NCI-H2081 (cell line): Measurements from ENCODE around the gene HOXA5.

Experiments used
- DNase-seq, 2 experiments: peaks; one replicate each; lab custom pipeline; 2025; lab: John Stamatoyannopoulos, UW

HOXA5 gene

DNA sequence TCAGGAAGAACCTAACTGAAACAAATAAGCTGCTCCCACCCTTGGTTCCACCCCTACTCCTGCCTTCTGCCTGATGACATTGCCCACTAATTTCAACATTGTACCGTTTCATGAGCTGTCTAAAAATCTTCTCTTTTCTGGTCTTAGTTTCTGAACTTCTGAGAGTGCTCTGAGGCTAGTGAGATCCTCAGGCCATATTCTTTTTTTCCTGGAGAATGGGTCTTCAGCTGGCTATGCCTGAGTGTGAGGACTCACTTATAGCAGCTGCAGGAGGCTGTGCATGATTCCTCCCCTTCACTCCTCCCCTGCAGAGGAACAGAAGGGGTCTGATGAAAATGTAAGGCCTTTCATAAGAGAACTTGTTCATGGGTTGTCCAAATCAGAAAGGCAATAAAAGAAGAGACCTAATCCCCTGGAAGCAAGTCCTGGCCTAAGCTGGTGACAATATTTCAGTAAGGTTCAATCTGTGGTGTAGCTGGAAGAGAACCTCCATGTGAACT lies 24.0 kb downstream of the HOXA5 start:
- no peak for DNase-seq

DNA sequence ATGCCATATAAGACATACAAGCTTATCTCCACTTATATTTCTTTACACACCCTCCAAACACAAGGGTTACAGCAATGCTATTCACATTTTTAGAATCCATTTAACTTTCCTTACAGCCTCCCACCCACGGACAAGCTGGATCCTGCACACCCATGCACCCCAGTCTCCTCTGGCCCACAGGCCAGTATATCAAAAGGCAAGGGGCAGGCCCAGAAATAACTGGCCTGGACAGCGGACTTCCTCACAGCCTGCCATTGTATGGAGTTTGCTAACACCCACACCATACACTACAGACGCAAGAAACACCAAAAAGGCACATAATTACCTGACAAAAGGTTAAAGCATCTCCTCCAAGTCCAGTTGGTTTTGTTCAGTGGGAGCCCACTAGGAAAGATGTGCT lies 24.9 kb downstream of the HOXA5 start:
- no peak for DNase-seq

DNA sequence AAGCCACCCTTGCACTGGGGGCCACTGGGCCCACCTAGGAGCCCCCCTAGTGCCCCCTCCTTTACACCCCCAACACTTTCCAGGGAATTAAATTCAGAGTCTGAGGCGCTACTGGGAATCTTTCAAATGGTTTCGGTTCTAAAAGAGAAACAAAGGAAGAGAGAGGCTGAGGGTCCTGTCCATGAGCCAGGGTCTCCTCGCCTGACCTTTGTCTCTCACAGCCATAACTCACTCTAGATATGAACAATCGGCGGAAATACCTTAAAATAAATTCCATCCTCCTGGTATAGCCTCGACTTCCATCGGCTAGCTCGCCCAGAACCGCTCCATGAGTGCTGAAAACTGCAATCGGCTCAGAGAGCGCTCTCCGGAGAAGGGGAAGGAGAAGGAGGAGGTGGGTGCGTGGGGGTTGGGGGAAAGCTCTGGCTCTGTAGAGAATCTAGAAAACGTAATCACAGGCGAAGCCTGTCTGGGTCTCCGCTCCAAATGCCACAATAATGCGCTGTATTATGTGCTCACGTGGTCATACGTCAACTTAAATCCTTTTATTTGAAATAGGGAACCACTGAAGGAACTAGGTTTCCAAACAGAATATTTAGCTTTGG lies 25.5 kb downstream of the HOXA5 start:
- no peak for DNase-seq

DNA sequence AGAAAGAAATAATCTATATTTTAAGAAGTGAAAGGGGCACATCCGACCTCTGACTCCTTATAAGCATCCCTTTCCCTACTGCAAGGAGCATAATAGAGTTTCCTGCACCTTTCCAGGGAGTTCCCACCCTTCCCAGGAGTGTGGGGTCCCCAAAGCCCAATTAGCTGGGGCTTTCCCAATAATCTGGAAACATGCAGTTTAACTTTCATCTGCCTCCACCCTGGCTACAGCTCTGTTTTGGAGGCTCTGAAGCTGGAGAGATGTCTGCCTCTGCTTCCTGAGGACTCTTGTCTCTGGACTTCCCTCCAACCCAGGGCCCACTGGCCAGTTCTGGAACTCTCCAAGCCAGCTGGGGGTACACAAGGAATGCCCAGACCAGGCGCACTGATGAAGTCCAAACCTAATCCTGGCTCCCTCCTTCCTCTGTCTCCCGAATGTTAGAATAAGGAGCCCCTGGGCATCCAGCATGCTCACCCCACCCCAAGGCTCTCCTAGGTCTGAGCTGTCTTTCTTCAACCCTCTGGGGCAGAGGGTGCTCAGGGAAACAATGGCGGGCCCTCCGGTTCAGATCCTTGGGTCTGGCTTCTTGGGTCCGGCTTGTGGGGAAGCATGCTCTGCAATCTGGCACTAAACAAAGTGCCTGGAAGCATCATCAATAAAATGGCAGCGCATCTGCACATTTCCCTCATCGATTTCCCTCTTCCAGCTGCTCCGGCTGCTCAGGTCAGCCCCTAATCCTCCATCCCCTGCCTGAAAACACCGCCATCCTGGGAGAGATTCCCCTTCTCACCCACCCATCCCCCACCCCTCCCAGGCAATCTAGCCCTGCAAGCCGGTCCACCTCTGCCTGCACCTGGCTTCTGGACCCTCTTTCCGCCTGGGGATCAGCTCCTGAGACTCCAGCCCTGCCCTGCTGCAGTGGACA lies 26.3 kb downstream of the HOXA5 start:
- no peak for DNase-seq

DNA sequence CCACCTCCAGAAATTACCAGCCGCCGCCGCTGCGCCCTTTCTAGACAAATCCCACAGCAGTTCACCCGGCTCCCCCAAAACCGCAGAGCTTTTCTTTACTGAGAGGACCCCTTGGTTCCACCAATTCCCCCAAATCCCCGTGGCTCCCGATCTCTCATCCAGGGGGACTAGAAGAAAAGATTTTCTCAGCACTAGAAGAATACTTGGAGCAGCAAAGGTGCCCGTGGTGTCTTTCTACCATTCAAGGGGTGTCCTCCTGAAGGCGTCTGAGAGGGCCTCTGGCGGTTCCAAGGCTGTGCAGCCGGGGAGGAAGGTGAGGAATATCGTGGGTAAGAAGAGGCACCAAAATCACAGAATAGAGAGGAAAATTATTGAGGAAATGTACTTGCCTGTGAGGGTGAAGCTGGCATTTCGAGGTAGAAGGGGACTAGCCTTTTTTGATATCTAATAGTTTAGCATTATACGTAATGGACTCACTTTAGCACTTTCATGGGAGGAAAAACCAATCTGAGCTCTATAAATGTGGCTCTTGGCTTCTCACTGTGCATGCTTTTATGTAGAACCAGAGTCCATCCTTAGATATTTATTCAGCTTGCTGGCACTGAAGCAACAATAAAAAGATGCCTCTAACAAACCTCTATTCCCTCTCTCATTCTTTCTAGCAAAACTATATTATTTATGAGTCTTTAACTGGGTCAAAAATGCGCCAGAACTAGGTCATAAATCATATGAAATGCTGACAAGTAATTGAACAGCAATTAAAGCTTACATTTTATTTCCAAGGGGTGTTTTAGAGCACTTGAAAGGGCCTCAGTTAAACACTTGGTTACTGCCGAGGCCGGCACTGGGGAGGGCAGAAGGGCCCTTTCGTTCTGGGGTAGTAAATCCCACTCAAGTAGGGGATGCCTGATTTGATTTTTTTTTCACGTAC lies 27.2 kb downstream of the HOXA5 start:
- DNase-seq, result no peak

DNA sequence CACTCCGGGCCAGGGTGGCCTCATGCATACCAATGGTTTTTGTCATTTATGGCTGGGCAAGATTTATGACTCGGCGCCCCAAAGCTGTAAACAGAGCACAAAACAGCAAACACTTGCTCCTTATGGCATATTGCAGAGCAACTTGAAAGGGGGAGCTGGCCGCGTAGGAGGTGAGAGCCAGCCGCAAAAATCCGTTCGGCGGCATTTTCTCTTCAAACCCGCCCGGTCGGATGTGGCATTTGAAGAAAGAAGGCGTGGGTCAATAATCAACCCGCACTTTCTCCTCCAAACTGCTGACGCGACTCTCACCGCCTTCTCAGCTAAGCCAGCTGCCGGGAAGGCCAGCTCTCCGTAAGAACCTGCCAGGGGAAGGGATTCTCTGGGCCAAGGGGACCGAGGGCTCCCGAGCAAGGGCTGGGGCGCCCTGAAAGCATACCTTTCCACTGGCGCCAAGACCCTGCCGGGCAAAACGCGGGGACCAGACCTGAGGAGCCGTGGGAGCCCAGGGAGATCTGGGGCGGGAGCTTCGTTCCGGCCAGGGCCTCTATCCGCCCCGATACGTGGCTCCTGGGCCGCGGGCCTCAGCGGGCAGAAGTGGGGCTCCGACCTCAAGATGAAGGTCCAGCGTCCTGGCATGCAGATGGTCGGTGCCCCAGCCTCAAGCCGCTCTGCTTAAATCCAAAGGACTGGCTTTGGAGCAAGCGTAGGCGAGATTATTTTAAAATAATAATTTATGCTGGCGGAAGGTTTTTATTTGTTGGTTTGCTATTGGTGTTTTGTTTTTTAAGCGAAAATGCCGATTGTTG lies 28.1 kb downstream of the HOXA5 start:
- DNase-seq, result no peak

DNA sequence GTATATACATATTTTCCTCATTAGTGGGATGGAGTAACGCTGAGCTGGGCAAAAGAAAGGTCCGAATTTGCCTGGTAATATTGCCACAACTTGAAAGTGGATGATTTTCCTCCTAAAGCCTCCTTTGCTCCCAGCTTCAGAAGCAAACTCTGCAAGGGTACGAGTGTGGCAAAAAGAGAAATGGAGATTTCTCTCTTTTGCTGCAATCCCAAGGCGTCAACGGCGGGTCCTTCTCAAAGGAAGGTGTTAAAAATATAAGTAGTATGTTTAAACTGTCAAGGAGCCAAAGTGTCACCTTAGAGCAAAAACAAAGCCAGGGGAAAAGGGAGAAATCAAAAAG lies 28.6 kb downstream of the HOXA5 start:
- DNase-seq, result no peak

DNA sequence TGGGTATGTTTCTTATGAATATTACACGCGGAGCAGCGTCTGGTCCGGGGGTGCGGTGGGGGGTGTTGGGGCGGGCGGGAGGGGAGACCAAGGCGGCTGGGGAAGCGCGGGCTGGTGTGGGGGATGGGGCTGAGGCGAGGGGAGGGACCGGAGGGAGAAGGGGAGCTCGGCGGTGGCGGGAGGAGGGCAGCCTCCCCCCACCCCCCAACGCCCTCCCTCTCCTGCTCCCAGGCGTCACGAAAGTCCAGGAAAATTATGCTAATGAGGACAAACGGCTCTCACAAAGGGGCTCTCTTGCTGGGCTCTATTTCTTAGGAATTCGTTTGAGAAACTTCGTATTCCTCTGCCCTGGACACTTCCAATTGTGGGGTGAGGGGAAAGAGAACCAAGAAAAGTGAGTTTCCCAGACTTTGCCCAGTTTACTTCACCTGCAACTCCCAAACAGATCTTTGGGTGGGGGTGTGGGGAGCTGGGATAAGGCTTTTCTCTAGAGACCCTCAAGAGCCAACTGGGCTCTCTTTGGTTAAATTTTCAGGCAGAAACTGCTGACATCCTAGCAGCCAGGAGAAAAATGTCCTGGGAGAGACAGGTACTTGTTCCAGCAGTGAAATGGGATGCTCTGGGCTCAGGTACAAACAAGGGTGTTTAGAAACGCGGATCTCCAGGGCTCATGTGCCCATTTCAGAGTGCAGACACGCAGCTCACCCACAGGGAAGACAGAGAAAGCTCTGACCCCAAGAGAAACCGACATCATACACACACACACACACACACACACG lies 29.3 kb downstream of the HOXA5 start:
- DNase-seq, result peak; percentile 34 to 39

DNA sequence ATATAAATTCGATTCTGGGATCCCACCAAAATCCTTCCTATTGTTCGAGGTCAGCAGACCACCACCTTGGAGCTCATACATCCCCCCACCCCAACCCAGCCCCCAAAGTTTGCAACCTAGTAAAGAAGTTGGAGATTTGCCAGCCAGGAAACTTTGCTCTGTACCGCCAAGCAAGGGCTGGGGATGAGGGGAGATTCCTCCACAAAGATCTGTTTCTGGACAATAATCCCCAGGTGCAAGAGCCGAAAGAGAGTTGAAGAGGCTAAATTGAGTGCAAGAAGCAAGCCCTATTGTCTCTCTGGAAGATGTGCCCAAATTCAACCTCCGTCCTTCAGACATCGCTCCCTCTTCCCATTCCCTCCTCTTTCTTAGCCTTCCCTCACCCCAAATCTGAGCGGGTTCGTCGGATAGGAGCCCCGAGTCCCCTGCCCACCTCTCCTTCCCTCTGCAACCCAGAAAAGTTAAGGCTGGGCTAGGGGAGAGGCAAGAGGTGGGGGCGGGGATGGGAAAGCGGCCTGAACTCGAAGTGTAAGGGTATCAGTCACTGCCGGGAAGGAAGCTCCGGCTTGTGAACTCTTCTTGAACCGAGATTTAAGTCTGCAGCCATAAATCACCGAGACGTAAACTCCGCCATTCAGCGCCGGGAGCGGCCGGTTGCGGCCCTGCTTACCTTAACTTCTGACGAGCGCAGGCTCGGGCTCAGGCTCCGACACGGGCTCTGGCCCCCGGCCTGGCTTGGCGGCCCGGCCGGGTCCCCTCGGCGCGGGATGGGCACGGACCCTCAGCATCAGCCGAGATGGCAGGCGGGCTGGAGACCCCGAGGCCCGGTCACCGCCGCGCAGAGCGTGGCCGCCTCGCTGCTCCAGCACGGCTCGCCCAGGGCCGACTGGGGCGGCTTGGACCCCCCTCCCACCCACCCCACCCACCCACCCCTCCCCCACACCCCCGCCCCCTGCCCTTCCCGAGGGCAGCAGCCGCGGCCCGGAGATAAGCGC lies 30.2 kb downstream of the HOXA5 start:
- peak in 1 of 2 experiments; percentile 35 for DNase-seq

DNA sequence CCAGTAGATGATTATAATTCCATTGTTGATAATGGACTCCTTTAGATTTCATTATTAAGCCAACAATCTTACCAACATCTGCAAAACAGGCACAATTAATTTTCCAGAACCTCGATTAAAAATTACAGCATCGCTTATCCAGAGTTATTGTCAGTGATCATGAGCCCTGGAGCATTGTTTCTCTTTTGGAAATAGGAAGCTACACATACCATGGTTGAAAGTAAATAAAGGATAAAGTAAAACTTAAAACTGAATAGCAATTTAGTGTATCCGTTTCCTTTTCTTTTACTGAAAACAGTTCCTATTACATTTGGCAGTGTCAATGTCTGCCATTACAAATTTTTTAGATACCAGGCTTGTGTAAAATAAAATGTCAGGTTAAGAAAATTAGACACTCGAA lies 31.1 kb downstream of the HOXA5 start:
- no peak for DNase-seq

DNA sequence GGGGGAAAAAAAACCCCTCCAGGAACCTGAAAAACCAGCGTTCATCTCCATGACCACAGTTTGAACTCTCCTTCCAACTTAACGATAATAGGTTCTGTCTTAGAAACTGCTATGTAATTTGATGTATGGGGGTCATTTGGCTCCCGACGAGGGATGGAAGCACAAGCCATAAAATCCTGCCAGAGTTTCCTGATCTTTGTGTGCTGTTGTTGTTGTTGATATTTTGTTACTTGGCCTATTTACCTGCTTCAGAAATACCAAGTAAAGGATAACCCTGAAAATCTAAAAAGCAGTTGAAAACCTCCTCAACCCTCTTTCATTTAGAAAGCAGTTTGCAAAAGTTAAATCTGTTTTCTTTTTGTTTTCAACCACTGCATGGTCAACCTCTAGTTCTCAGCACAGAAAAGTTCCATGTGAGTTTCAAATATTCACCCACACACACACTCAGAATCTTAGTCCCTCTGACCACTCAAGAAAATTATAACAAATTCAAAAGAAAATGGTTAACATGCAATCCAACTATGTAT lies 31.7 kb downstream of the HOXA5 start:
- DNase-seq, result no peak

DNA sequence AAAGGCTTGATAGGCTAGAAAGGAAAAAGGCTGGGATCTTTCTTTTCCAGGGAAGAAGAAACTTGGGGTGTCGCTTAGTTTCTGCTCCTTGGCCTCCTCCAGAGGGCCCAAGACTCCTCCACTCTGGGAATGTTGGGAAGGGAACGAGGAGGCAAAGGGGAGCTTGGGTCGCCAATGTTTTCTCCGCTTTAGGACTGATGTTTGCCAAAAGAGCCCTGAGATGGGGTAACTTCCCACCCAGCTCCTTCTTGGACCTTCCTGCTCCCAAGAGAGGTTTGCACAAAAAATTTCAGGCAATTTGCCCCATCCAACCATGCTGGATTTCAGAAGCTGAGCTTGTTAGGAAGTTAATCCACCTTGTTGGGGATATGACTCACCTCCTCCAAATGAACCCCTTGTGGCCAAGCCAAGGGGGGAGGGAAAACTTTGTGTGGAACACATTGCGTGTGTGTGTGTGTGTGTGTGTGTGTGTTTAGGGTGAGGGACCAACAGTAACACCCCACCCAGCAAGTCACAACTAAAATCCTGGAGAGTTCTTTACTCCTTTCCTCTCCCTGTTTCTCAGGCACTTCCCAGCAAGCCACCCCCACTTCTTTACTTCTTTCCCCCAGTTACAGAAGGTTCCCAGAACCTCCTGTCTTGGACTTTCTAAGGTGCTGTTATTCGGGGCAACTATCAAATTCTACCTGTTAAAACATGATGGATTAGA lies 32.3 kb downstream of the HOXA5 start:
- no peak for DNase-seq

DNA sequence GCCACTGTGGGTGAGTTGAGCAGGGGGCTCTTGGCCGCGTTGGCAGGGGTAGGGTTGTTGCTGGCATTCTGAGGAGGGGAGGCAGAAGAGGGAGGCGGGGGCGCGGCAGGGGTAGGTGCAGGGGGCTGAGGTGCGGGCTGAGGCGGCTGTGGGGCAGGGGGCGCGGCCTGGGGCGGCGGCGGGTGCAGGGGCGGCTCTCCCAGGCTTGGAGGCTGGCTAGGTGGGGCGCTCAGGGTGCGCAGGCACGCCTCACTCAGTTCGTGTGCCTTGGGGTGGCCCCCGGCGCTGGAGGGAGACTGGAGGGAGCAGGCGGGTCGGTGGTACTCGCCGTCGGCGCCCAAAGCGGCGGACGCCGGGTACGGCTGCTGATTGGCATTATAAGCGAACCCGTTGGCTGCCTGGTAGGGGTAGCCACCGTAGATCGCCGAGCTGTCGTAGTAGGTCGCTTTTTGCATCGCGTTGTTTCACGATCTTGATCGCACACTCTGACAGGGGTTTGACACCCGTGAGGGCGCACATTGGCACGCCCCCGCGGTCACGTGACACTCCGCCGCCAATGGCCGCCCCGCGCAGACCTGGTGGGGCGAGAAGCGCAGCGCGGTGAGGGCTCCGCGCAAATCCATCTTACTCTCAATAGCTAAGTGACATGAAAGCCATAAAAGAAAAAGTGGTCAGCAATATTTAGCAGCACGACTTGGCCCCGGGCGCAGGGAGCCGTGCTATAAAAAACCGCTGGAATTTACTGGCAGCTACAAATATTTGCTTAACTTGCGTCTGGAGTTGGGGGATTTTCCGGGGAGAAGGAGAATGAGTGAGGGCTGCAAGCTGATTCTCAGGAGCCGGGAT lies 33.1 kb downstream of the HOXA5 start:
- DNase-seq, result no peak

DNA sequence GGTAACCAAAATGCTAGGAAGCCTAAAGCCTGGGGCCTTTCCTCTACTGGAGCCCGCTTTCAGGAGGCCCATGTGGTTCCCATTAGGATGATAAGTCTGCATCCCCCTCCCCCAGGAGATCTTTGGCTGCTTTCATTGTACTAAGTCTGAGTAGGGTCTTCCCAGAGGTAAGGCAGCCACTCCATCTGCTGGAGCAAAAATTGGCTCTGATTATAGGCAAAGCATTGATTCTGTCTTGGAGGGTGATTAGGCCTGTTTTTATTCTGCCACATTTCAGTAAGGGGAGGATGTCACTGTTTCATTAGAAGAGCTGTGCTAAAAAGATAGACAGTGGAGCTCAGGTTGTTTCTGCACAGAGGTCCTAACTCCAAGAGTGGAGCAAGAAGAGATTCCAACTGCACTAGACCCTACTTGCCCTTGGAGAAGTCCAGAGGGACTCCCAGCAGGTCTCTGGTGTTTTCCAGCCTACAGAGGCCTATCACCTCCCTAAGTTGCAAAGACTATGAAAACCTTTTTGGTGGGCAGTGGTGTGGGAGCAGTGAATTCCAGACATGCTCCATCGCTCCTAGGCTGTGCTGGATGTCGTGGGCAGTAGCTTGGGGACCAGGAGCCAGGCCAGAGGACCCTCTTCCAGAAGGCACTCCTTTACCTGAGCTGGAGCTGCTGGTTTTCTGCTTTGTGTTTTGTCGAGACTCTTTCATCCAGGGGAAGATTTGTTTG lies 33.9 kb downstream of the HOXA5 start:
- no peak for DNase-seq

DNA sequence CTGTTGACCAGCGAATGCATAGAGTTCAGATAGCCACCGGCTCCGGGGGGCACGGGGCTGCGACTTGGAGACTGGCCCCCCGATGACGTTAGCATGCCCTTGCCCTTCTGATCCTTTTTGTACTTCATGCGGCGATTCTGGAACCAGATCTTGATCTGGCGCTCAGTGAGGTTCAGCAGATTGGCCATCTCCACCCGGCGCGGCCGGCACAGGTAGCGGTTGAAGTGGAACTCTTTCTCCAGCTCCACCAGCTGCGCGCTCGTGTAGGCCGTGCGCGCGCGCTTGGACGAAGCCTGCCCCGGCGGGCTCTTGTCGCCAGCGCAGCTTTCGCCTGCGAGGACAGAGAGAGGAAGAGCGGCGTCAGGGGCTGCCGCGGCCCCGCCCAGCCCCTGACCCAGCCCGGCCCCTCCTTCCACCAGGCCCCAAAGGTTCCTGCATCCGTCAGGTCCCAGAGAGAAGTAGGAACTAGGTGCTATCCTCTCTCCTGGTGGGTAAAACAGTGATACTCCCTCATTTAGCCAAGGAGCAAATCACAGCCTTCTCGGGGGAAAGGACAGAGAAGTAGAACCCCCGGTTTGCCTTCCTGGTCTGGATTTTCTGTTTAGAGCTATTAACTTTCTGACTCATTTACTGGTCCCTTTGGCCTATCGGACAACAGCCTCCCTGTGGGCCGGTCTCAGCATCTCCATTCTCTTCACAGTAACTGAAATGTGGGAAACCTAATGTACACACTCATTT lies 34.9 kb downstream of the HOXA5 start:
- no peak for DNase-seq
